GM11168 (cell line): Measurements from ENCODE around the gene ISG20L2.

Source experiments
- in situ Hi-C: fragments of 300-500 bp; cut with MboI; formaldehyde crosslinking; loops from one replicate; pipeline ENCODE4 v1.12.0; 2022; ENCODE audit warnings: low sequenced_read_pairs; ENCODE audit not compliant: unreplicated experiment

ISG20L2 gene

DNA sequence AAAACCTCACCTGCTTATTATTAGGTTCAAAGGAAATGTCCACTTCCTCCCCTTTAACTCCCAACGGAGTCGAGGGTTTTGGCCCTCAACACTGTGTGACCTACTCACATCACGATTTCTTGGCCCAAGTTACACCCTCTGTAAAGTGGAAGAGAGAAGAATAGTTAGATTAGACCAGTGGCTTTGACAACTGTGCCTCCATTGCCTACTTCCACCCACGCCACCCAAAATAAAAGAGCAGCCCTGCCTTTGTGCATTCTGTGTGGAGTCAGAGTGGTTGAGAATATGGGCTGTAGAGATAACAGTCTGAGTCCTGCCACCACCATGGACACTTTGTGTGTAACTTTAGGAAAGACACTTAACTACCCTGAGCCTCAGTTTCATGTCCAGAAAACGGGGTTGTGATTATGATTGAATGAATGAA, 27.0 kb upstream of the ISG20L2 start:
- in situ Hi-C loops: no loop called here

- in situ Hi-C loops: no loop called here
These were observed 25.7 kb upstream of the ISG20L2 start for GRCh38 chr1:156754219-156754618.

DNA sequence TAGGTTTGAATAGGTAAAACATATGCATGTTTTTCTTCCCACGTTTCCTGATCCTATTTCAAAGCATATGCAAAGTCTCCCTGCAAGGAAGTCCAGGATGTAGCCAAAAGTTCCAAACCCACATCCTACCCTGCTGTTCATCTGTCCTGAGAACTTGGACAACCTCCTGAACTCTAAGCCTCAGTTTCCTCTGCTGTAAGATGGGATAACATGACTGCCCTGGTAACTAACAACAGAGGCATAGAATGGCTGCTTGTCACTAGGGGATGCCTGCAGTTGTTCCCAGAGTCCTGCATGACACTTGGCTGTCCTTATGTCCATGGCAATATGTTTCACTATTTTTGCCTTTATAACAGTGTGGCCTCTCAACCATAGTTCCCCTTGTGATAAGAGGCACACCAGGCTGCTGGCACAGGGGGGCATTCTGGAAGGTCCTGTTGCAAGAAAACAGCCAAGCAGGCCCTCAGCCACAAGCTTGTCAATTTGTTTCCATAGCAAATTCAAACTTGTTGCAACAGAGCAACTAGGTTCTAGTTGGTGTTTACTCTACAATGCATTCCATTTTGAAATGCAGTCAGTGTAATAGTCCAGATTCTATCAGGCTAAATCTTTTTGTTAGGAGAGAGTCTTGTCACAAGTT, 24.4 kb upstream of the ISG20L2 start:
- in situ Hi-C loops: no loop called here

GRCh38 chr1:156751757-156752481, 23.4 kb upstream of the ISG20L2 start:
- in situ Hi-C loops: no loop called here

DNA sequence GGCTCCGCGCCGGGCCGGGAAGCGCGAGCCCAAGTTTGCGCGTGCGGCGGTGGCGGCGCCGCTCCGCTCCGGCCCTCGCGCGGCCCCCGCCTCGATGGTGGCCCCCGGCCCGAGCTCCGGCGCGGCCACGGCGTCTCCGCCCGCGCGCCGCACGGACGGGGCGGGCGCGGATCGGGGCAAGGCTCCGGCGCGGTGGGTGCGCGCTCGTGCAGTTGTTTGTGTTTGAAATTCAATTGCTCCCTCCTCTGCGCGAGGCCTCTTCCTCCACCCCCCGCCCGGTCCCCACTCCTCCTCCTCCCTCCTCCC, 22.8 kb upstream of the ISG20L2 start, which contains the start of gene HDGF:
TSS of gene HDGF (minus strand) at position 225 of the 306 bp plus-strand sequence. CDS start 246 bp downstream, outside the sequence.
- in situ Hi-C loops: no loop called here

DNA sequence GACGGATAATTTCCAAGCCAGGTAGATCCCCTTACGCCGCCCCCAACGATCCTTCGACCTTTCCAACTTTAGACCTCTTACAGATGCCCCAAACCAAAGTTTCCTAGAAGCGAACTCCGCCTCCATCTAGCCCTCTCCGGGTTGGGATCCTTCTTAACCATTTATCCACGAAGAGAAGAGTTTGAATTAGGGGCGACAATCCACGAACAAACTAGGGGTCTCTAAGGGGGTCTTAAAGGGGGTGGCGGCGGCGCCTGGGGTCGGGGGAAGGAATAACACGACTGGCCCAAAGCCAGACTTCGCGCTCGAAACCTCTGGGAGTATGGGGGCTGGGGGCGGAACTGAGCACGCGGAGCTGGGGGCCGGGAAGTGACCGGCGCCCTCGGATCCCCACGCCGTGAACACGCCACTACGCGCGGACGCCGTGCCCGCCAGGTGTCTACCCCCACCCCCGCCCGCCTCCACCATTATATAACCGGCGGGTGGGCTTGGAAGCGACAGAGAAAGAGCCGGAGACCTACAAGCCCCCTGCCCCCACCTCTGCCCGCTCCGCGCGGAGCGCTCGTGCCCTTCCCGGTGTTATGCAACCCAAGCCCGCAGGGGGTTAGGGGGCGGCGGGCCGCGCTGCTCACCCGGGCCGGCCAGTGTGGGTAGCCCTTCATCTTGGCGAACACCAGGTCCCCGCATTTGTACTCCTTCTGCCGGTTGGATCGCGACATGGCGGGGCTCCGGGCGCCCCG, 22.3 kb upstream of the ISG20L2 start:
- in situ Hi-C loops: no loop called here

DNA sequence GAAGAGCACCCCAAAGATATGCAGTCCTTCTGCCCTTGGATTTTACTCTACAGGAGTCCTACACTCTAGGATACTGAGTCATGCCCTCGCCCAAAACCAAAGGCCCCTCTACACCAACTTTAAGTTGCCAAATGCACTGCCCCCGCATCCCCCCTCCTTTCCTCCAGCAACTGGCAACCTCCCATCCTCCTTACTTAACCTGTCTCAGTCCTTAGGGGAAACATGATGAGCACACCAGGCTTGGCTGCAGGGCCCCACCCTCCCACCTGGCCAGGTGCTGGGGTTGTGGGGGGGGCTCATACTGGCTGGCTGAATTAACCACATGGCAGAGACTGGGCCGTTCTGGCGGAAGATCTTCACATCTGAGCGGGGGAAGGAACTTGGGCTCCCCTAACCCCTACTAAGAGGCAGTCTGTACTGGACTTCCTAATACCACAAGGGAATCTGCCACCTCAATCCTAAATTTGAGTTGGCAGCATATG, 21.7 kb upstream of the ISG20L2 start:
- in situ Hi-C loops: no loop called here

GRCh38 chr1:156749419-156750118, 21.0 kb upstream of the ISG20L2 start:
- in situ Hi-C loops: no loop called here

DNA sequence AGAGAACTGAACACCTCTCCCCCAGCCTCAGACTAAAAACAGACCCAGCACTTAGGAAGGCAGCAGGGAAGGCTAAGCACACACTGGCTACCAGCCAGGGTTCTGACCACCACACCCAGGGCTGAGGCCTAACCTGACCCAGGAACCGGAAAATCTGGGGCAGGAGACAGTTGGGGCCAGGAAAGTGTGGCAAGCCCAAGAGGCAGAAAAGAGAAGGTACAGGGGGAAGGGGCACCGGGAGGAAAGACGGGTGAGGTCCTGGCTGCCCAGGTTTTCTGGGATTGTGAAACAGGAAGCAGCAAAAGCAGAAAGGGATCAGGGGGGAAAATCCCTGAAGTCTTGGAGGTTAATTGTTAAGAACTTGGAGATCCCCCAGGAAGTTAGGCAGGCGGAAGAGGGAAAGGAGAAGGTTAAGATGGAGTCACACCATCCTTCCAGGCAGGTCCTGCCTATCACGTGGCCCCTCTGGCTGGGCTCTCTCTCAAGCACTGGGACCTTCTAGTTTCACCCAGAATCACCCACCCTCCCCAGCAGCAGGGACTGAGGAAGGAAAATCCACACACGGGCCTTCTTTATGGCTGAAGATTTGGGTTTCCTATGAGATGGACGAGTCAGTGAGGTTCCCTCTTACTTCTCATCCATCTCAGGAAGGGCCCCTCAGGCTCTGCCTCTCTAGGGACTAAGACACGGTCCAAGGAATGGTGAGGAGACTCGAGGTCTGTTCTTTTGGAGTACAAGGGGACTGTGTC, 20.3 kb upstream of the ISG20L2 start:
- in situ Hi-C loops: no loop called here

DNA sequence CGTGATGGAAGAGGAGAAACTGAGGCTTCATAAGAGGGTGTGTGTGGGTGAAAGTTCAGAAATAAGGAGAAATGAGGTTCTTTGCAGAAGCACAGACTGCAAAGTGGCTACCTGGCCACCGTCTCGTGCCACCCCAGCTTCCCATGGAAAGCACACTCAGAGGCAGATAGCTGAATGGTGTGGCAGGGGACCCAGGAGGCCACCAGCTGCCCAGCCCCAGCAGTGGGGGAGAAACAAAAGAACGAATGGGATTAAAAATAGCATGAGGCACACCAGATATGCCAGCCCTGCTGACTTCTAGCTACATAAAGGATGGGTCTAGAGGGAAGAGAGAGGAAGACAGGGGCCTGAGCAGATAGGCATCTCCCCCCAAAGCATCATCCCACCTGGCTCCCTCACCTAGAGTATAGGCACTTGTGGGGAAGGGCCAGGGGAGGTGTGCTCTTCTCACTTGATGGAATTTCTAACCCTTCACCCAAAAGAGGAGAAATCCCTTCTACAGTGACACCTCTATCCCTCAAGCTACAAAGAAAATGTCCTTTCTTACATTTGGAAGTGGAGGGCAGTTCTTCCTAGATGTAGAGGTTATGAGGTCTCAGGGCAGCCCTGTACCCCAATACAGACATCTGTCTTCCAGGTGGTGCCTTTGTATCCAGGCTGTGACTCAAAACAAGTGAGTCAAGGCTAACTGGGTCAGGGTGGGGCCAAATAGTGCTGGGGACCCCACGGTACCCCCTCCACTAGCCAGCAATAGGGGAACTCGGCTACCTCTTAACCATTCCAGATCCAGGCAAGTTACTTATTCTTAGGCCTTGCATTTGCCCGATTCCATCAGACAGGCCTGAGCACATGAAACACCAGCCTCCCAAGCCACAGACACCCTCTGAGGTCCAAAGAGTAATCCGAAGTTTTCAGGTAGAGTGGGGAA, 19.4 kb upstream of the ISG20L2 start:
- in situ Hi-C loops: no loop called here

DNA sequence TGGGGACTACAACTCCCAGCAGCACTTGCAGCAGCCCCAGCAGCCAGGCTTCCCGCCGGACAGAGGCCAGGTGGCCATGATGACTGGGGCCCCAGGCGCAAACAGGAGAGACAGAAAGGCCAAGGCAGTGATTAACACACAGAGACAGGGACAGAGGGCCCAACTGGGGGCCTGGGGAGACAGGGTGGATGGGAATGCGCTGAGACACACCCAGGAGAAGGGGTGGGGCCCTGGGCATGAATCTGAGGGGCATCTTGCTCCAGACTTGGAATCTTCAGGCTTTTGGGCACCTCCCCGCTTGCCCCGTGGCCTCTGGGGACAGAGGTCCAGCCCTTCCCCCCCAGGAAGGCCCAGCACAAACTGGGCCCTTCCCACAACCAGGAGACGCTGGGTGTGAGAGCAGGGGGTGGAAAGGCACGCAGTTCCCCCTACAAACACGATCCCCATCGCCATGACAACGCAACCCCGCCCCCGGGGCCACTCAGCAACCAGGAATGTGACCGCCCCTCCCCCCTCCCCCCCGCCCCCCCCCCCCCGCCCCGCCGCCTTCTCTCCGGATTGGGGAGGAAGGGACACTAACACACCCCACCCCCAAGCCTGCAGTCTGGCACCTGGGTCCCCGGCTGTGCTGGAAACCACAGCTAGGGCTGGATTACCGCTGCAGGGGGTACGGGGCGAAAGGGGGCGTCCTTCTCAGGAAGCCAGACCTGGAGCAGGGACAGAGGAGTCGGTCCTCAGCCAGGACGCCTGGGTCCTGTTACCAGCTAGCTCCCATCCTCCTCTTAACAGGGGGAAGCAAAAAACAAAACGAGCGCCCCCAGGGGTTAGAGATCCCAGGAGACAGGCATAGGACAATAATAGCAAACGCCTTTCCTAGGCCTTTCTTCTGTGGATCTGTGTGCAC, 18.4 kb upstream of the ISG20L2 start:
- in situ Hi-C loops: no loop called here

DNA sequence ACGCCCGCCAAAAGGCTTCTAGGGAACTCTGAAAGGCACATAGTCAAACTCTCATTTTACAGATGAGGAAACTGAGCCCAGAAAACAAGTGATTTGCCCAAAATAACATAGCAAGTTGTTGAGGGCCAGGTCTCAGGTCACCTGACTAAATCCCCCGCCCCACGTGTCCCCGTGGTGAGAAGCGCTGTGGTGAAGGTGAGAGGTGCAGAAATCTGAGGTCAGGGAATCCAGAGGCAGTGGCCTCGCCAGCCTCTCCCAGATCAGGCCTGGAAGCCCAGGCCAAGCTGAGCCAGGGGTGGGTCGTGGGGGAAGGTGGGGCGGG, 17.8 kb upstream of the ISG20L2 start:
- in situ Hi-C loops: no loop called here

DNA sequence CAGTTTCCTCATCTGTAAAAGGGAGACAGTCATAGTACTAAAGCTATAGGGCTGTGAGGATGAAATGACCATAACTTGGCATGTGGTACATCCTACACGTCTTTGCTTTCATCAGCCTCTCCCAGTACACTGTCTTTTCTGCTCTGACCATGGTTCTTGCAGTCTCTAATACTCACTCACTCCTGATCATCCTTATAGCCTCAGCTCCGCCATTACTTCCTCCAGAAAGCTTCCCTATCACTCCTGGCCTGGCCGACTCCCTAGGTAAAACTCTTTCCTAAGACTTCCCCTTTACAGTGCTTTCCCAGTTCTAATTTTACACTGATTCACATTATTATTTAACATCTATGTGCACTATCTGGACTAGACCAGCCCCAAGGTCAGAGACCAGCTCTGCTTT, 17.3 kb upstream of the ISG20L2 start:
- in situ Hi-C loops: no loop called here

DNA sequence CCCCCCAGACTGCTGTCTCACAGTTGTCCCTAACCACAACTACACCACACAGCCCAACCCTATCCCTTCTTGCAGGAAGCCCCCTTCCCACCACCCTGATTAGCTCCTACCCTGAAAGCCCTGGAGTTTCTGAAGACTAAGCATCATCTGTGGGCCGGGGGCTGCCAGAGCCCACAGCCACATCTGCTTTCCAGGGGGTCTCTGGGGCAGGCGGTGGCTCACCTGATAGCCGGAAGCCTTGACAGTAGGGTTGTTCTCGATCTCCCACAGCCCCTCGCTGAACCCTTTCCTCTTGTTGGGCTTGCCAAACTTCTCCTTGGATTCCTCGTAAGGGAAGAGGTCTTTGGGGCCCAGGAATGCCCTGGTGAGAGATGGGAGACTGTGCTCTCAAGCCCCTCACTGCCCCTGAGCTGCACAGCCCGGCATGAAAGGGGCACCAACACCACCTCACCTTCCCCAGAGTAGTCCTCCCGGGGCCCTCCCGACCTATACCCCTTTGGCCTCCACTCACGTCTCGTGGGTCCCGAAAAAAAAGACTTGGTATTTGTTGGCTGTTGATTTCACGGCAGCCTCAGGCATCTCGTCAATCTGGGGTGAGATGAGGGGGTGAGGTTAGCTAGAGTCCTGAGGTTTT, 16.3 kb upstream of the ISG20L2 start:
- in situ Hi-C loops: no loop called here

GRCh38 chr1:156744344-156744743, 15.8 kb upstream of the ISG20L2 start:
- in situ Hi-C loops: no loop called here

DNA sequence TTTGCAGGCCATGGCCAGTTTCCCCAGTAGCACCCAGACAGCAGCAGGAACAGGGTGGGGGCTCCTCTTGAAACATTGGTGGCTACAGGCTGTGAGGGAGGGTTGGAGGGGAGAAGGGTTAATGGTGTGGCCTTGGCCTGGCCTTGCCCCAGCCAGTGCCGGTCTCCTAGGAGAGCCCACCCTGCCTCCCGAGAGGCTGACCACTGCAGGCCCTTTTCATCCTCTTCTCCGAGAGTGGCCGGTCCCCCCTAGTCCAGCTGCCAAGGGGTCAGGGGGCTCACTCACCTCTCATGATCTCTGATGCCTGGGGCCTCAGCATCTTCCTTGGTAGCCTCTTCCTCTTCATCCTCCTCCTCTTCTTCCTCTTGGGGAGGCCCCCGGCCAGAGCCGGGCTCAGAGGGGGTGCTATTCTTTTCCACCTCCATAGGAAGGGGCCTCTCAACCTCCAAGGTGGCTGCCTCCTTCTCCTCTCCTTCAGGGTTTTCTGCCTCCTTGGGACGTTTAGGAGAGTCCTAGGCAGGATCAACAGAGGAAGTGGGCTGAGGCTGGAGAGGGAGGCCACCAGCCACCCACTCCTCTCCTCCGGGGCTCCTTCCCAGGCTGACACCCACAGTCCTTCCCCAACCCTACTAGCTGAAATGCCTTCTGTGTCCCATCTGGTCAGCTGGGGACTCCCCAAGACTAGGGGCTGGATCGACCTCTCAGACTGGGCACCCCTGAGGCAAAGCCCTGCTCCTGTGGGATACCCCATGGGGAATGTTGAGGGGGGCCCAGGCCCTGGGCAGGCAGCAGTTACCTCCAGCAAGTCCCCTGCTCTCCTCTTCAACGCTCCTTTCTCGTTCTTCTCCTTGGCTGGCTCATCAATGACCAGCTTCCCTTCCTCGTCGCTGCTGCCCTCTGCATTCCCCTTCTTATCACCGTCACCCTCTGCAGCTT, 15.1 kb upstream of the ISG20L2 start:
- in situ Hi-C loops: no loop called here

DNA sequence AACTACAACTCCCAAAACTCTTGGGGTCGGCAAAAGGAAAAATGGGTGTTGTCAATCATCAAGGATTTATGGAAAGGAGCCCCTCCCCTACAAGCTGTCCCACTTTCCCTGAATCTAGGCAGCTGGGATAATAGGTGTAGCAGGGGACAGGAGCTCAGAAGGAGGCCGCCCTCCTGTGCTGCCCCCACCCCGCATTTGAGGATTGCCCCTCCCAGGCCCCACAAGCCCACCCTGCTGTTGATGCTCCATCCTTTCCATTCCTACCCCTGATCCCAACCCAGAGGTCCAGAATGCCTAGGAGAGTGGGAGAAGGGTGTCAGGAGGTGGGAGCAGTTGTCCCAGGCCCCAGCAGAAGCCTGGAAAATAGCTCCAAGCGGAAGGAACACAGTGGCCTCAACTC, 14.2 kb upstream of the ISG20L2 start:
- in situ Hi-C loops: no loop called here
